Measurements from ENCODE around the gene MPPED1. TPM values are rescaled to one million over a fixed set of nuclear protein-coding genes. Genes with fewer than 3 reads are reported as not detected.

Gene MPPED1
- total and polyA plus RNA-seq, 12 donors: 0.01 TPM; not detected in 11

DNA sequence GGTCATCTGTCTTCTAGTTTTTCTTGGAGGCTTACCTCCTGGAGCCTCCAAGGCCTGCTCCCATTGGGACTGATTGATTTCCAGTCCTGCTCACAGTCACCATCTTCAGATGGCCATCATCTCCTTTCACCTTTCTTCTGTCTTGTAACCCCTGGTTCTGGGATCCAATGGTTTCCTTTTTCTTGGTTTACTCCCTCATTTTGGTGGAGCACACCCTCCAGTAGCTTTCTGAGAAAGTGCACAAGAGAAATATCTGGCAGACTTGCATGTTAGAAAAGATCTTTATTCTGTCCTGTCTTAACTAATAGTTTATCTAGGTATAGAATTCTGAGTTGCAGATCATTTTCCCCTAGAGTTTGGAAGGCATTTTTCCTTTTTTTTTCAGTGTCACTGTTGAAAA lies 50.9 kb downstream of the MPPED1 start:
- Histone ChIP-seq H3K27ac (no peak overlapping the region), H3K4me1 (no peaks in the 10 kb centered on the region), H3K27me3 (peaks cover 0 to 47% (median 20%) of the 10 kb centered on the region in 7 donors), H3K9me3 (peaks cover 0 to 31% (median 6%) of the 10 kb centered on the region in 11 donors), H3K4me3 (no peak overlapping the region), H3K36me3 (no peaks in the 10 kb centered on the region)
- ATAC-seq: no peak
- DNase-seq: no peak
- intact Hi-C loops (cut with DNase I): no loop called here
- TF ChIP-seq, protein P1, sequence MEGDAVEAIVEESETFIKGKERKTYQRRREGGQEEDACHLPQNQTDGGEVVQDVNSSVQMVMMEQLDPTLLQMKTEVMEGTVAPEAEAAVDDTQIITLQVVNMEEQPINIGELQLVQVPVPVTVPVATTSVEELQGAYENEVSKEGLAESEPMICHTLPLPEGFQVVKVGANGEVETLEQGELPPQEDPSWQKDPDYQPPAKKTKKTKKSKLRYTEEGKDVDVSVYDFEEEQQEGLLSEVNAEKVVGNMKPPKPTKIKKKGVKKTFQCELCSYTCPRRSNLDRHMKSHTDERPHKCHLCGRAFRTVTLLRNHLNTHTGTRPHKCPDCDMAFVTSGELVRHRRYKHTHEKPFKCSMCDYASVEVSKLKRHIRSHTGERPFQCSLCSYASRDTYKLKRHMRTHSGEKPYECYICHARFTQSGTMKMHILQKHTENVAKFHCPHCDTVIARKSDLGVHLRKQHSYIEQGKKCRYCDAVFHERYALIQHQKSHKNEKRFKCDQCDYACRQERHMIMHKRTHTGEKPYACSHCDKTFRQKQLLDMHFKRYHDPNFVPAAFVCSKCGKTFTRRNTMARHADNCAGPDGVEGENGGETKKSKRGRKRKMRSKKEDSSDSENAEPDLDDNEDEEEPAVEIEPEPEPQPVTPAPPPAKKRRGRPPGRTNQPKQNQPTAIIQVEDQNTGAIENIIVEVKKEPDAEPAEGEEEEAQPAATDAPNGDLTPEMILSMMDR (IDR thresholded peaks at IDR 0.05): no peak

DNA sequence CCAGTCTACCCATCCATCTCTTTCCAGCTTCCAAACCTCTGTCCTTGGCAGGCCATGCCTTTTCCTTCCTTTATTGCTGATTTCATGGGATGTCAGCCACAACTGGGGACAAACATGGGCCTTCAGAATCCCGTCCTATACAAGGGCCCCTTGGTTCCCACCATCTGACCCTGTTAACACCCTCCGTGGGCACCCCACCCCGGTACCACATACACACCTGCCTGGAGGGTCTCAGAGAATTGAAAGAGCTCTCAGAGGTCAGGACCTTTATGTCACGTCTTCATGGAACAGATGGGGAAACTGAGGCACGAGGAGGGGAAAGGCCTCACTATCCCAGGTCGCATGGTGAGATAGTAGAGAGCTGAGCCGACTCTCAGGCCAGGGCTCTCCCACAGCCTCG lies 53.0 kb downstream of the MPPED1 start:
- no peak for ATAC-seq
- intact Hi-C loops (cut with DNase I): no loop called here
- DNase-seq: no peak
- WGBS, 2 donors: 72 to 77% methylated on average over 8 of the region's 8 CpGs
- Histone ChIP-seq H3K4me3 (no peak overlapping the region), H3K4me1 (no peaks in the 10 kb centered on the region), H3K27ac (no peak overlapping the region), H3K9me3 (peaks cover 0 to 31% (median 6%) of the 10 kb centered on the region in 11 donors), H3K27me3 (peaks cover 0 to 53% (median 30%) of the 10 kb centered on the region in 7 donors), H3K36me3 (no peaks in the 10 kb centered on the region)
- TF ChIP-seq, protein P1 (IDR thresholded peaks at IDR 0.05): no peak

DNA sequence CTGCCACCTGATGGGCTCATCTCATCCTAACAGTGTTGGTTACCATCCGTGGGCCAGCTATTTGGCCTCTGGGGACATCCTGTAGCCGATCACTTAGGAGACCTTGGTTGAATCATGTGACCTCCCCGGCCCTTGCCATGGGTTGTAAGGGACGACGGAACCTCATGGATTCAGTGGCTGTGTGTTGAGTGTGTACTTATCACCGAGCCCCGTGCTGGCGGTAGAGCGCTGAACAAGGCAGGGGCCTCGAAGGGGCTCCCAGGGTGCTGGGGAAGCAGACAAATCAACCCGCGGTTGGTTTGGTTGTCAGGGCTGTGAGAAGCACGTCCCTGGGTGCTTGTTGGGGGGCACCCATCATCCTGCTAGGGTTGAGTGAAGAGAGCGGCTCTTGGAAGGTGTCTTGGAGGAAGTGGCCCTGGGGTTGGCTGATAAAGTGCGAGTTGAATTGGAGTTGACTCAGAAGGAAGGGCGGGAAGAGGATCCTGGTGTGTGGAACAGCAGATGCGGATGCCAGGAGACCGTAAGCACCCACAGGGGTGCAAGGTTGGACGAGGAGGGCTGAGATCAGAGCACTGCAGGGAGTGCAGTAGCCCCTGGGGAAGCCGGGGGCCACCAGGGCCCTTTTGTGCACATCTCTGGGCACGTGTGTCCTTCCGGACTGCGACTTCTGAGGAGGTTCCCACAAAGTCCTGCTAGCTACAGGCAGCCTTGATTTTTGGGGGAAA lies 53.6 kb downstream of the MPPED1 start:
- TF ChIP-seq, protein P1 (IDR thresholded peaks at IDR 0.05): no peak
- Histone ChIP-seq H3K36me3 (no peaks in the 10 kb centered on the region), H3K27ac (no peak overlapping the region), H3K27me3 (peaks cover 0 to 55% (median 32%) of the 10 kb centered on the region in 7 donors), H3K4me1 (no peaks in the 10 kb centered on the region), H3K4me3 (no peak overlapping the region), H3K9me3 (peaks cover 0 to 29% (median 6%) of the 10 kb centered on the region in 11 donors)
- 80 to 82% methylated on average over 23 of the region's 23 CpGs for WGBS, 2 donors
- intact Hi-C loops (cut with DNase I): no loop called here
- DNase-seq: no peak
- no peak for ATAC-seq

DNA sequence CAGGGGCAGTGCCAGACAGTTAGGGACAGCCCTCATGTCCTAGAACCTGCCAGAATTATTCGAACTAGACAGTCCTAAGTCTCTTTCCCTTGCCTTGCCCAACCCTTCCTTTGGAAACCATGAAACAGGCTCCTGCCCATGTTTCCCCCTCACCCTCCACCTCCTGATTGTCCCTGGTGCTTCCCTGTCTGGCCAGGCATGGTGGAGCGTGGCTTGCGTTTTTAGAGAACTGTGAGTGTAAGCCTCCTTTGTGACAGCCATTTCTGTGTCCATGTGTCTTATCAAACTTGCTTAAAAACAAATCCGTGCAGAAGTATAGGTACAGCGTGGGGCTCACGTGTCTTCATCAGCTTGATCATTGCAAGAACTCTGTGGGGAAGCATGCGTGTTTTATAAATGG lies 54.9 kb downstream of the MPPED1 start:
- intact Hi-C loops (cut with DNase I): no loop called here
- TF ChIP-seq, protein P1 (IDR thresholded peaks at IDR 0.05): no peak
- DNase-seq (no peak), ATAC-seq (no peak)
- H3K27ac ChIP-seq: no peak overlapping the region
- WGBS, 2 donors: 76 to 85% methylated on average over 7 of the region's 7 CpGs
- peaks cover 0 to 68% (median 32%) of the 10 kb centered on the region in 7 donors for H3K27me3 ChIP-seq
- H3K4me3 ChIP-seq: no peak overlapping the region
- H3K4me1 ChIP-seq: no peaks in the 10 kb centered on the region
- peaks cover 0 to 19% (median 6%) of the 10 kb centered on the region in 11 donors for H3K9me3 ChIP-seq
- no peaks in the 10 kb centered on the region for H3K36me3 ChIP-seq

All from heart right ventricle (tissue), 16 donors.